ENCODE measurements around the gene LPIN1.

Gene LPIN1

GRCh38 chr2:11699686-11700670, 46.5 kb upstream of the LPIN1 start:
- TF ChIP-seq TCF12 (IDR thresholded peaks at IDR 0.05; ENCODE audit: low read depth) (peak; percentile 16; the same call in 1 of the 2 replicates), EP300 (IDR thresholded peaks at IDR 0.05; ENCODE audit: borderline replicate concordance) (no peak), CEBPB (IDR thresholded peaks at IDR 0.05) (no peak), MAX (IDR thresholded peaks at IDR 0.05) (peak; percentile 61; the same call in 1 of the 2 replicates)

GRCh38 chr2:11701206-11701605, 45.2 kb upstream of the LPIN1 start:
- TF ChIP-seq CREB1 (IDR thresholded peaks at IDR 0.05; ENCODE audit: low read depth) (no peak), CEBPB (IDR thresholded peaks at IDR 0.05) (no peak), RAD21 (IDR thresholded peaks at IDR 0.05; ENCODE audit: low read depth) (no peak), TCF12 (IDR thresholded peaks at IDR 0.05; ENCODE audit: low read depth) (no peak), EGR1 (IDR thresholded peaks at IDR 0.05) (no peak), REST (IDR thresholded peaks at IDR 0.05; ENCODE audit: low read depth) (no peak), YY1 (IDR thresholded peaks at IDR 0.05; ENCODE audit: low read depth) (no peak), NFIC (IDR thresholded peaks at IDR 0.05) (no peak), MAX (IDR thresholded peaks at IDR 0.05) (no peak), USF1 (IDR thresholded peaks at IDR 0.05) (no peak), TEAD4 (IDR thresholded peaks at IDR 0.05) (no peak), ZBTB7A (IDR thresholded peaks at IDR 0.05; ENCODE audit: low read depth) (no peak), TAF1 (IDR thresholded peaks at IDR 0.05; ENCODE audit: low read depth) (no peak), FOXM1 (IDR thresholded peaks at IDR 0.05; ENCODE audit: borderline replicate concordance, low read depth) (no peak), EP300 (IDR thresholded peaks at IDR 0.05; ENCODE audit: borderline replicate concordance) (no peak)

GRCh38 chr2:11701751-11702301, 44.6 kb upstream of the LPIN1 start:
- TF ChIP-seq EGR1 (IDR thresholded peaks at IDR 0.05) (no peak), CREB1 (IDR thresholded peaks at IDR 0.05; ENCODE audit: low read depth) (no peak), REST (IDR thresholded peaks at IDR 0.05; ENCODE audit: low read depth) (no peak), NFIC (IDR thresholded peaks at IDR 0.05) (no peak), TAF1 (IDR thresholded peaks at IDR 0.05; ENCODE audit: low read depth) (no peak), CEBPB (IDR thresholded peaks at IDR 0.05) (no peak), ZBTB7A (IDR thresholded peaks at IDR 0.05; ENCODE audit: low read depth) (no peak), EP300 (IDR thresholded peaks at IDR 0.05; ENCODE audit: borderline replicate concordance) (no peak), FOXM1 (IDR thresholded peaks at IDR 0.05; ENCODE audit: borderline replicate concordance, low read depth) (no peak), RAD21 (IDR thresholded peaks at IDR 0.05; ENCODE audit: low read depth) (no peak), TCF12 (IDR thresholded peaks at IDR 0.05; ENCODE audit: low read depth) (no peak), TEAD4 (IDR thresholded peaks at IDR 0.05) (no peak), YY1 (IDR thresholded peaks at IDR 0.05; ENCODE audit: low read depth) (no peak), MAX (IDR thresholded peaks at IDR 0.05) (no peak), USF1 (IDR thresholded peaks at IDR 0.05) (no peak)

GRCh38 chr2:11702946-11703345, 43.5 kb upstream of the LPIN1 start:
- TF ChIP-seq USF1 (IDR thresholded peaks at IDR 0.05) (no peak), TCF12 (IDR thresholded peaks at IDR 0.05; ENCODE audit: low read depth) (no peak), NFIC (IDR thresholded peaks at IDR 0.05) (no peak), FOXM1 (IDR thresholded peaks at IDR 0.05; ENCODE audit: borderline replicate concordance, low read depth) (no peak), REST (IDR thresholded peaks at IDR 0.05; ENCODE audit: low read depth) (no peak), EP300 (IDR thresholded peaks at IDR 0.05; ENCODE audit: borderline replicate concordance) (no peak), CREB1 (IDR thresholded peaks at IDR 0.05; ENCODE audit: low read depth) (no peak)
